Activated CD4-positive, alpha-beta T cell treated with anti-CD3 and anti-CD28 coated beads, Interleukin-2, amount 50 U/mL, for 16 hours (primary cell): ENCODE results near the gene SPAG5.
"Not testable (repeated sequence)": the region's sequence is repeated elsewhere in the genome, so short reads cannot be mapped to it uniquely, and the experiment has no call there.

ENCODE experiments used
- DNase-seq: peaks from one replicate; pipeline ENCODE4 v3.0.0-alpha.2; 2020

The SPAG5 gene

GRCh38 chr17:28612531-28612930 lies 13.7 kb upstream of the SPAG5 start:
- no peak for DNase-seq

GRCh38 chr17:28610376-28610775 lies 11.6 kb upstream of the SPAG5 start:
- no peak for DNase-seq

- not testable (repeated sequence) for DNase-seq
These were observed 5.2 kb upstream of the SPAG5 start for GRCh38 chr17:28604031-28604430.

- DNase-seq: peak; percentile 76
These were observed 723 bp upstream of the SPAG5 start for GRCh38 chr17:28599311-28600184.

- DNase-seq: no peak
These were observed 436 bp downstream of the SPAG5 start for GRCh38 chr17:28598389-28598788.

- DNase-seq: no peak
These were observed 1.0 kb downstream of the SPAG5 start for GRCh38 chr17:28597606-28598383.

- no peak for DNase-seq
These were observed 6.6 kb downstream of the SPAG5 start for GRCh38 chr17:28592260-28592659.

GRCh38 chr17:28585851-28586250 lies 13.0 kb downstream of the SPAG5 start:
- DNase-seq: no peak

GRCh38 chr17:28584434-28584833 lies 14.4 kb downstream of the SPAG5 start:
- DNase-seq: no peak

GRCh38 chr17:28582513-28582912 lies 16.3 kb downstream of the SPAG5 start:
- DNase-seq: no peak

- DNase-seq: no peak
These were observed 17.9 kb downstream of the SPAG5 start for GRCh38 chr17:28580959-28581358.

- peak; percentile 88 for DNase-seq
These were observed 19.3 kb downstream of the SPAG5 start for GRCh38 chr17:28579526-28579925.

- no peak for DNase-seq
These were observed 20.3 kb downstream of the SPAG5 start for GRCh38 chr17:28578246-28579195.

- DNase-seq: no peak
These were observed 21.4 kb downstream of the SPAG5 start for GRCh38 chr17:28577466-28577824.

GRCh38 chr17:28576758-28577465 lies 21.9 kb downstream of the SPAG5 start, which contains the start of gene ALDOC:
TSS of gene ALDOC (minus strand) at chr17:28576895. CDS start at chr17:28575532, 1,363 bp downstream.
- DNase-seq: peak; percentile 97

- DNase-seq: not testable (repeated sequence)
These were observed 22.8 kb downstream of the SPAG5 start for GRCh38 chr17:28576016-28576415.

GRCh38 chr17:28575126-28575795 lies 23.6 kb downstream of the SPAG5 start:
- DNase-seq: no peak

- no peak for DNase-seq
These were observed 24.3 kb downstream of the SPAG5 start for GRCh38 chr17:28574526-28574925.

GRCh38 chr17:28573966-28574480 lies 24.8 kb downstream of the SPAG5 start:
- no peak for DNase-seq

- no peak for DNase-seq
These were observed 25.3 kb downstream of the SPAG5 start for GRCh38 chr17:28573521-28573920.

- no peak for DNase-seq
These were observed 25.8 kb downstream of the SPAG5 start for GRCh38 chr17:28573040-28573380.
